B cell (primary cell): ENCODE results near the gene NFAM1. TPM values are rescaled to one million over a fixed set of nuclear protein-coding genes. Genes with fewer than 3 reads are reported as not detected.

ENCODE experiments used
- ATAC-seq: fragments of 200-7000 bp; cut with Tn5 transposase; one replicate; pipeline ENCODE4 v1.10.0; 2021; ENCODE audit warnings: low read depth, mild to moderate bottlenecking, moderate number of reproducible peaks, moderate library complexity
- CTCF ChIA-PET: fragments of 350-600 bp; sonication (Branson Sonifier 250); formaldehyde crosslinking; loops from one replicate; lab custom pipeline; 2021; ENCODE audit warnings: antibody characterized with exemption, inconsistent platforms; lab: Charles Lee
- POLR2A ChIA-PET: fragments of 350-600 bp; sonication (Branson Sonifier 250); formaldehyde crosslinking; loops from one replicate; lab custom pipeline; 2021; ENCODE audit warnings: antibody characterized with exemption; lab: Charles Lee
- DNase-seq: peaks from one replicate; pipeline ENCODE4 v3.0.0; 2013
- H2AFZ ChIP-seq: 2 replicates; pipeline ENCODE4 v1.6.1; 2012; ENCODE audit warnings: mild to moderate bottlenecking, low read depth, low read length; ENCODE audit not compliant: insufficient read depth, poor library complexity, severe bottlenecking
- H3K27ac ChIP-seq, 2 donors: 1 replicate in 1 of 2; 2 replicates in 1 of 2; pipeline ENCODE4 v1.5.1; 2012 to 2013; ENCODE audit warnings: low read length in 2 of 2, mild to moderate bottlenecking in 2 of 2, moderate library complexity in 1 of 2
- H3K27me3 ChIP-seq, 4 experiments: fragments of 200-600 bp in 1 of 4; sonication (generic) in 1 of 4; replicated peaks in 1 of 4; 1 replicate in 2 of 4; 2 replicates in 2 of 4; pipeline versions ENCODE4 v1.6.1 to v1.7.0; 2013 to 2016; ENCODE audit warnings: low read length in 3 of 4, mild to moderate bottlenecking in 2 of 4, mixed read lengths in 1 of 4, moderate library complexity in 1 of 4; ENCODE audit not compliant: insufficient read depth in 4 of 4, control insufficient read depth in 3 of 4; ENCODE audit errors: control extremely low read depth in 1 of 4
- H3K36me3 ChIP-seq, 2 experiments: replicated peaks in 1 of 2; 1 replicate in 1 of 2; 2 replicates in 1 of 2; pipeline versions ENCODE4 v1.6.1 to v1.7.1; 2013; ENCODE audit warnings: low read length in 1 of 2; ENCODE audit not compliant: insufficient read depth in 2 of 2, control insufficient read depth in 1 of 2; ENCODE audit errors: control extremely low read depth in 1 of 2, extremely low read depth in 1 of 2
- H3K4me1 ChIP-seq, 2 donors: fragments of 200-600 bp in 1 of 2; sonication (generic) in 1 of 2; 1 replicate in 1 of 2; 2 replicates in 1 of 2; pipeline versions ENCODE4 v1.5.1 to v1.6.1; 2013 to 2017; ENCODE audit warnings: low read length in 2 of 2; ENCODE audit not compliant: control insufficient read depth in 2 of 2, insufficient read depth in 2 of 2
- H3K4me2 ChIP-seq: replicated peaks from 2 replicates; pipeline ENCODE3; 2012; ENCODE audit warnings: mild to moderate bottlenecking, low read depth, low read length; ENCODE audit not compliant: poor library complexity, severe bottlenecking
- H3K4me3 ChIP-seq, 5 experiments: fragments of 200-600 bp in 1 of 5; sonication (generic) in 1 of 5; 1 replicate in 3 of 5; 2 replicates in 2 of 5; pipeline versions ENCODE4 v1.5.1 to v1.7.0; 2011 to 2016; ENCODE audit warnings: low read length in 4 of 5, mild to moderate bottlenecking in 4 of 5, low read depth in 2 of 5, control low read depth in 1 of 5, moderate library complexity in 1 of 5; ENCODE audit not compliant: insufficient read depth in 1 of 5; ENCODE audit errors: control extremely low read depth in 1 of 5, extremely low read depth in 1 of 5
- H3K79me2 ChIP-seq: fragments of 200-600 bp; sonication (generic); one replicate; pipeline ENCODE4 v1.6.0; 2016; ENCODE audit warnings: low read length; ENCODE audit not compliant: control insufficient read depth, insufficient read depth
- H3K9ac ChIP-seq: fragments of 200-600 bp; sonication (generic); 2 replicates; pipeline ENCODE4 v1.6.1; 2017; ENCODE audit warnings: mild to moderate bottlenecking, low read length, moderate library complexity
- H3K9me3 ChIP-seq, 3 donors: one replicate each; pipeline versions ENCODE4 v1.6.1 to v1.7.1; 2013; ENCODE audit warnings: low read length in 2 of 3; ENCODE audit not compliant: control insufficient read depth in 2 of 3, insufficient read depth in 1 of 3; ENCODE audit errors: control extremely low read depth in 1 of 3
- H4K20me1 ChIP-seq: 2 replicates; pipeline ENCODE4 v1.6.0; 2012; ENCODE audit warnings: mild to moderate bottlenecking, low read length; ENCODE audit not compliant: insufficient read depth, control insufficient read depth, poor library complexity, severe bottlenecking
- H3K27ac Mint-ChIP-seq: one replicate; pipeline ENCODE4 v1.8.0; 2021; ENCODE audit warnings: mixed read lengths
- H3K27me3 Mint-ChIP-seq: one replicate; pipeline ENCODE4 v1.8.0; 2021; ENCODE audit warnings: mixed read lengths
- H3K4me1 Mint-ChIP-seq: one replicate; pipeline ENCODE4 v1.8.0; 2021; ENCODE audit warnings: mixed read lengths
- H3K4me3 Mint-ChIP-seq: one replicate; pipeline ENCODE4 v1.8.0; 2021; ENCODE audit warnings: mixed read lengths
- H3K9me3 Mint-ChIP-seq: one replicate; pipeline ENCODE4 v1.8.0; 2022; ENCODE audit warnings: mixed read lengths; ENCODE audit not compliant: insufficient read depth
- CTCF ChIP-seq: fragments of 200-600 bp; IDR thresholded peaks from one replicate; pipeline ENCODE4 v1.8.0; 2022; ENCODE audit warnings: antibody characterized with exemption, mild to moderate bottlenecking
- EZH2 ChIP-seq: IDR thresholded peaks from 2 replicates; pipeline ENCODE4 v1.6.1; 2012; ENCODE audit warnings: borderline replicate concordance, low read depth, mild to moderate bottlenecking, moderate library complexity, low read length; ENCODE audit not compliant: insufficient read depth, poor library complexity, severe bottlenecking
- WGBS: methylation state at CpG from one replicate; pipeline ENCODE4 v1.1.5; 2013; ENCODE audit warnings: missing lambda C conversion rate; ENCODE audit not compliant: insufficient coverage; 5-methylcytosine and 5-hydroxymethylcytosine counted together
- intact Hi-C: fragments of 100-400 bp; cut with micrococcal nuclease; formaldehyde crosslinking; loops from one replicate; pipeline ENCODE4 v1.10.0; 2022
- polyA plus RNA-seq: library from polyadenylated mRNA; depleted of rRNA; stranded (reverse); fragments of >200 nt; gene quantifications from 2 replicates; pipeline ENCODE4 v1.2.3, GENCODE V29; 2012
- total RNA-seq, 2 donors: library from RNA; stranded (reverse); fragments of 120-200 nt in 1 of 2; gene quantifications; 1 replicate in 1 of 2; 2 replicates in 1 of 2; pipeline versions ENCODE4 v1.2.3 to v1.2.4, GENCODE V29; 2013 to 2022

The NFAM1 gene
- total and polyA plus RNA-seq, 2 donors (not counting 1 experiment from before 2014, with no cell fraction given): 0.27 to 0.52 TPM

GRCh38 chr22:42425337-42425988 lies 6.7 kb downstream of the NFAM1 start:
- Histone ChIP-seq H3K4me1 (peaks cover 0 to 6% of the 10 kb centered on the region in 2 donors), H3K4me2 (no peak overlapping the region), H3K36me3 (no peaks in the 10 kb centered on the region), H4K20me1 (no peaks in the 10 kb centered on the region), H3K9me3 (peaks cover 0 to 6% (median 0%) of the 10 kb centered on the region in 3 donors), H3K79me2 (no peaks in the 10 kb centered on the region), H3K4me3 (no peak overlapping the region), H3K27ac (no peak overlapping the region), H2AFZ (no peak overlapping the region), H3K27me3 (peaks cover 0 to 69% (median 14%) of the 10 kb centered on the region in 4 experiments), H3K9ac (no peak overlapping the region)
- POLR2A ChIA-PET: no interaction called here
- H3K27ac Mint-ChIP-seq: no peak overlapping the region
- DNase-seq: no peak
- ATAC-seq: no peak
- intact Hi-C loops: no loop called here
- TF ChIP-seq CTCF: no peak
- no peak for TF ChIP-seq EZH2
- 93% methylated on average over 9 of the region's 12 CpGs for WGBS
- H3K27me3 Mint-ChIP-seq: peaks cover 52% of the 10 kb centered on the region
- CTCF ChIA-PET: no interaction called here
- peaks cover 9% of the 10 kb centered on the region for H3K4me1 Mint-ChIP-seq
- no peaks in the 10 kb centered on the region for H3K9me3 Mint-ChIP-seq
- no peak overlapping the region for H3K4me3 Mint-ChIP-seq

- DNase-seq (peak; percentile 61), ATAC-seq (peak; percentile 73)
- Mint-ChIP-seq H3K4me3 (peak overlapping the region; percentile 81), H3K9me3 (no peaks in the 10 kb centered on the region), H3K27ac (peak overlapping the region; percentile 89), H3K27me3 (peaks cover 24% of the 10 kb centered on the region), H3K4me1 (peaks cover 17% of the 10 kb centered on the region)
- peaks cover 0 to 6% (median 0%) of the 10 kb centered on the region in 3 donors for H3K9me3 ChIP-seq
- H4K20me1 ChIP-seq: no peaks in the 10 kb centered on the region
- no peak for TF ChIP-seq EZH2
- no peak for TF ChIP-seq CTCF
- ChIA-PET CTCF (no interaction called here), POLR2A (interaction anchor here (0.6 to 1.2 kb wide), 2 partner anchors 50 to 329 kb away, joined by 3 to 5 read pairs; partner anchors contain the start of gene NDUFA6)
- peak overlapping the region; percentile 40 for H3K9ac ChIP-seq
- peaks cover 0 to 23% (median 2%) of the 10 kb centered on the region in 4 experiments for H3K27me3 ChIP-seq
- peaks cover 0 to 12% of the 10 kb centered on the region in 2 donors for H3K4me1 ChIP-seq
- 87% methylated on average over 18 of the region's 18 CpGs for WGBS
- H2AFZ ChIP-seq: no peak overlapping the region
- intact Hi-C loops: no loop called here
- H3K27ac ChIP-seq: no peak overlapping the region
- H3K4me2 ChIP-seq: peak overlapping the region; percentile 41
- H3K36me3 ChIP-seq: no peaks in the 10 kb centered on the region
- H3K4me3 ChIP-seq: peak overlapping the region in 2 of 5 experiments; percentile 4 to 15
- H3K79me2 ChIP-seq: no peaks in the 10 kb centered on the region
These were observed 12.8 kb downstream of the NFAM1 start for GRCh38 chr22:42419243-42419881.
